ENCODE results near the gene NUAK2. TPM values are rescaled to one million over a fixed set of nuclear protein-coding genes. Genes with fewer than 3 reads are reported as not detected.

The NUAK2 gene
- total and polyA plus RNA-seq, 2 donors (not counting 3 experiments of a cell fraction or from before 2014, with no cell fraction given) = 1.8 to 2.5 TPM

- Histone ChIP-seq H3K27me3 (ENCODE audit: control insufficient read depth in 2 of 2, insufficient read depth in 2 of 2, low read length in 2 of 2) (peaks cover 13 to 31% of the 10 kb centered on the region in 2 experiments), H3K36me3 (ENCODE audit: control insufficient read depth in 2 of 2, extremely low read depth in 1 of 2, insufficient read depth in 2 of 2, low read length in 2 of 2) (no peaks in the 10 kb centered on the region), H3K4me2 (ENCODE audit: insufficient read depth, low read length) (no peak overlapping the region), H3K4me1 (ENCODE audit: control insufficient read depth, extremely low read depth, insufficient read depth, low read length) (no peaks in the 10 kb centered on the region), H4K20me1 (replicated peaks; ENCODE audit: control insufficient read depth, extremely low read depth, insufficient read depth, low read length) (no peaks in the 10 kb centered on the region), H3K79me2 (ENCODE audit: control insufficient read depth, insufficient read depth, low read length) (no peaks in the 10 kb centered on the region), H2AFZ (ENCODE audit: low read depth, low read length) (no peak overlapping the region), H3K9me1 (replicated peaks; ENCODE audit: control insufficient read depth, extremely low read depth, insufficient read depth, low read length) (no peaks in the 10 kb centered on the region), H3K9me3 (replicated peaks; ENCODE audit: control insufficient read depth, insufficient read depth, low read length) (no peaks in the 10 kb centered on the region), H3K4me3 (replicated peaks in 1 of 3; ENCODE audit: insufficient read depth in 1 of 3, low read depth in 1 of 3, low read length in 3 of 3) (no peak overlapping the region), H3K9ac (replicated peaks; ENCODE audit: extremely low read depth, insufficient read depth, low read length) (no peak overlapping the region), H3K27ac (ENCODE audit: insufficient read depth, low read depth, low read length) (no peak overlapping the region)
- dilution Hi-C loops (cut with MboI; ENCODE audit: extremely low pct_ligation_motif_present, low sequenced_read_pairs) (no loop called here), intact Hi-C loops (cut with micrococcal nuclease) (no loop called here)
- POLR2A ChIA-PET = no interaction called here
- TF ChIP-seq MYC (IDR thresholded peaks at IDR 0.05; ENCODE audit: low read depth, low read length) (no peak), POLR2A (IDR thresholded peaks at IDR 0.05; ENCODE audit: low read depth, low read length) (no peak), EZH2 (IDR thresholded peaks at IDR 0.05; ENCODE audit: borderline replicate concordance, low read depth, low read length, severe bottlenecking) (no peak), JUN (IDR thresholded peaks at IDR 0.05; ENCODE audit: borderline replicate concordance, insufficient read depth, insufficient read length, low read depth) (no peak), FOS (IDR thresholded peaks at IDR 0.05; ENCODE audit: borderline replicate concordance, insufficient read depth, low read length) (no peak), POLR2AphosphoS5 (IDR thresholded peaks at IDR 0.05; ENCODE audit: insufficient read depth, low read depth, low read length) (no peak), GATA2 (IDR thresholded peaks at IDR 0.05; ENCODE audit: insufficient read depth, insufficient read length, low read depth, low read length) (no peak), CTCF (IDR thresholded peaks at IDR 0.05; ENCODE audit: extremely low read depth in 1 of 2, insufficient read depth in 1 of 2, low read depth in 1 of 2, low read length in 2 of 2) (no peak)
- TF ChIP-seq, protein P1, sequence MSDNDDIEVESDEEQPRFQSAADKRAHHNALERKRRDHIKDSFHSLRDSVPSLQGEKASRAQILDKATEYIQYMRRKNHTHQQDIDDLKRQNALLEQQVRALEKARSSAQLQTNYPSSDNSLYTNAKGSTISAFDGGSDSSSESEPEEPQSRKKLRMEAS (IDR thresholded peaks at IDR 0.05; ENCODE audit: insufficient read depth, insufficient read length) = no peak
- FAIRE-seq (no peak), DNase-seq (ENCODE audit: low read depth, low spot score) (no peak)
- CTCF ChIA-PET = interaction anchor here (1.0 to 4.7 kb wide), 24 partner anchors 10 to 179 kb away, joined by 3 to 243 read pairs (median 8); no protein-coding TSS in a partner anchor
- no TSS peak for BruUV-seq (replicated peaks)
Measured at GRCh38 chr1:205353191-205353590, 31.6 kb upstream of the NUAK2 start.
